HepG2 (cell line): ENCODE data around the gene TYMS.
"Not testable (repeated sequence)": the region's sequence is repeated elsewhere in the genome, so short reads cannot be mapped to it uniquely, and the experiment has no call there.

Experiments
- ATF3 ChIP-seq: sonication (generic); formaldehyde crosslinking; IDR thresholded peaks from 2 replicates; pipeline ENCODE4 v1.4.0; 2020; ENCODE audit warnings: missing genetic modification reagents
- CTCF ChIP-seq: sonication (generic); formaldehyde crosslinking; IDR thresholded peaks from 2 replicates; pipeline ENCODE4 v1.5.0; 2020; ENCODE audit warnings: mild to moderate bottlenecking, missing genetic modification reagents, moderate library complexity
- ETS1 ChIP-seq: sonication (generic); formaldehyde crosslinking; IDR thresholded peaks from 2 replicates; pipeline ENCODE4 v1.4.0; 2020; ENCODE audit warnings: missing genetic modification reagents
- GTF2F1 ChIP-seq: fragments of 150-350 bp; IDR thresholded peaks from 2 replicates; pipeline ENCODE4 v1.6.1; 2014; ENCODE audit warnings: low read length
- HMGXB3 ChIP-seq: sonication (generic); formaldehyde crosslinking; IDR thresholded peaks from 2 replicates; pipeline ENCODE4 v1.4.0; 2020; ENCODE audit warnings: missing genetic modification reagents, borderline replicate concordance
- HOMEZ ChIP-seq: IDR thresholded peaks from 2 replicates; pipeline ENCODE4 v1.6.1; 2016; ENCODE audit warnings: low read depth
- KLF16 ChIP-seq, 2 experiments: sonication (generic) in 1 of 2; formaldehyde crosslinking in 1 of 2; IDR thresholded peaks; 2 replicates each; pipeline versions ENCODE4 v1.6.1 to v1.8.0; 2016 to 2023; ENCODE audit warnings: missing genetic modification reagents in 2 of 2, missing compliant biosample characterization in 1 of 2
- MAX ChIP-seq: IDR thresholded peaks from 2 replicates; pipeline ENCODE4 v1.6.1; 2012; ENCODE audit warnings: inconsistent platforms
- POLR2A ChIP-seq, 2 experiments: IDR thresholded peaks; 2 replicates each; pipeline ENCODE4 v1.6.1; 2011; ENCODE audit warnings: low read depth in 2 of 2, low read length in 2 of 2, mild to moderate bottlenecking in 1 of 2, moderate library complexity in 1 of 2; ENCODE audit not compliant: insufficient read depth in 1 of 2
- ZNF121 ChIP-seq: sonication (generic); formaldehyde crosslinking; IDR thresholded peaks from 2 replicates; pipeline ENCODE4 v1.5.0; 2020; ENCODE audit warnings: mild to moderate bottlenecking, missing genetic modification reagents

- not testable (repeated sequence) for TF ChIP-seq ATF3 (CRISPR knock-in tag); KLF16 (CRISPR knock-in tag; IDR thresholded peaks at IDR 0.05); HOMEZ (CRISPR knock-in tag); MAX; CTCF; ETS1; HMGXB3 (CRISPR knock-in tag); GTF2F1; POLR2A (IDR thresholded peaks at IDR 0.05; ENCODE audit: insufficient read depth in 1 of 2, low read depth in 2 of 2, low read length in 2 of 2); ZNF121 (CRISPR knock-in tag)
These were observed 25.0 kb downstream of the TYMS start for GRCh38 chr18:682416-682815.
